Esophagus muscularis mucosa (tissue), 4 donors: Measurements from ENCODE around the gene BATF3. TPM values are rescaled to one million over a fixed set of nuclear protein-coding genes. Genes with fewer than 3 reads are reported as not detected.

Source experiments
- DNase-seq: peaks from one replicate; pipeline ENCODE4 v3.0.0-alpha.2; 2017; ENCODE audit errors: extremely low spot score
- H3K27ac ChIP-seq, 4 donors: fragments of 200-600 bp; sonication (generic); replicated peaks in 1 of 4; 1 replicate in 3 of 4; 2 replicates in 1 of 4; pipeline ENCODE4 v1.5.1; 2016 to 2019; ENCODE audit warnings: mild to moderate bottlenecking in 1 of 4
- H3K27me3 ChIP-seq, 4 donors: fragments of 200-600 bp; sonication (generic); one replicate each; pipeline versions ENCODE4 v1.5.1 to v1.6.0; 2016 to 2019
- H3K36me3 ChIP-seq, 4 donors: fragments of 200-600 bp; sonication (generic); one replicate each; pipeline ENCODE4 v1.5.1; 2016 to 2019
- H3K4me1 ChIP-seq, 4 donors: fragments of 200-600 bp; sonication (generic); one replicate each; pipeline ENCODE4 v1.5.1; 2016 to 2019
- H3K4me3 ChIP-seq, 4 donors: fragments of 200-600 bp; sonication (generic); 1 replicate in 2 of 4; 2 replicates in 2 of 4; pipeline ENCODE4 v1.5.1; 2016 to 2019; ENCODE audit warnings: mild to moderate bottlenecking in 4 of 4, moderate library complexity in 1 of 4
- H3K9me3 ChIP-seq, 4 donors: fragments of 200-600 bp; sonication (generic); 1 replicate in 3 of 4; 2 replicates in 1 of 4; pipeline ENCODE4 v1.5.1; 2016 to 2019
- EP300 ChIP-seq: sonication (generic); formaldehyde crosslinking; IDR thresholded peaks from one replicate; pipeline ENCODE4 v1.6.1; 2017; ENCODE audit warnings: antibody characterized with exemption
- POLR2A ChIP-seq: fragments of 450-650 bp; IDR thresholded peaks from one replicate; pipeline ENCODE4 v1.6.1; 2017; ENCODE audit warnings: antibody characterized with exemption, moderate library complexity, mild to moderate bottlenecking, low read depth
- POLR2AphosphoS5 ChIP-seq, 2 donors: sonication (generic); formaldehyde crosslinking; IDR thresholded peaks; one replicate each; pipeline ENCODE4 v1.6.1; 2017; ENCODE audit warnings: antibody characterized with exemption in 2 of 2
- WGBS: methylation state at CpG from one replicate; pipeline ENCODE4 v1.1.5; 2018; 5-methylcytosine and 5-hydroxymethylcytosine counted together
- intact Hi-C: fragments of 100-400 bp; cut with DNase I; formaldehyde crosslinking; loops from one replicate; pipeline ENCODE4 v1.15.1; 2023
- total RNA-seq, 4 donors: library from RNA; depleted of rRNA; stranded (reverse); fragments of >200 nt; gene quantifications; one replicate each; pipeline versions ENCODE4 v1.1.0 to v1.2.1, GENCODE V29; 2016
- TF ChIP-seq, protein P1 (sequence below), 3 experiments: fragments of 200-600 bp in 2 of 3; fragments of 450-650 bp in 1 of 3; sonication (generic) in 2 of 3; IDR thresholded peaks; one replicate each; pipeline ENCODE4 v1.5.1; 2017 to 2019; ENCODE audit warnings: antibody characterized with exemption in 3 of 3, mild to moderate bottlenecking in 2 of 3, moderate library complexity in 1 of 3

BATF3 gene
- total RNA-seq, 4 donors from 2014 or later, result 2.1 to 8.1 (median 5.9) TPM

- intact Hi-C loops, result no loop called here
- WGBS, result 95% methylated on average over 3 of the region's 4 CpGs
- no peak overlapping the region for H3K27ac ChIP-seq
- TF ChIP-seq, protein P1, sequence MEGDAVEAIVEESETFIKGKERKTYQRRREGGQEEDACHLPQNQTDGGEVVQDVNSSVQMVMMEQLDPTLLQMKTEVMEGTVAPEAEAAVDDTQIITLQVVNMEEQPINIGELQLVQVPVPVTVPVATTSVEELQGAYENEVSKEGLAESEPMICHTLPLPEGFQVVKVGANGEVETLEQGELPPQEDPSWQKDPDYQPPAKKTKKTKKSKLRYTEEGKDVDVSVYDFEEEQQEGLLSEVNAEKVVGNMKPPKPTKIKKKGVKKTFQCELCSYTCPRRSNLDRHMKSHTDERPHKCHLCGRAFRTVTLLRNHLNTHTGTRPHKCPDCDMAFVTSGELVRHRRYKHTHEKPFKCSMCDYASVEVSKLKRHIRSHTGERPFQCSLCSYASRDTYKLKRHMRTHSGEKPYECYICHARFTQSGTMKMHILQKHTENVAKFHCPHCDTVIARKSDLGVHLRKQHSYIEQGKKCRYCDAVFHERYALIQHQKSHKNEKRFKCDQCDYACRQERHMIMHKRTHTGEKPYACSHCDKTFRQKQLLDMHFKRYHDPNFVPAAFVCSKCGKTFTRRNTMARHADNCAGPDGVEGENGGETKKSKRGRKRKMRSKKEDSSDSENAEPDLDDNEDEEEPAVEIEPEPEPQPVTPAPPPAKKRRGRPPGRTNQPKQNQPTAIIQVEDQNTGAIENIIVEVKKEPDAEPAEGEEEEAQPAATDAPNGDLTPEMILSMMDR (IDR thresholded peaks at IDR 0.05), result no peak
- TF ChIP-seq POLR2AphosphoS5 (IDR thresholded peaks at IDR 0.05) (no peak), EP300 (no peak), POLR2A (no peak)
- no peak overlapping the region for H3K4me3 ChIP-seq
- H3K27me3 ChIP-seq, result no peaks in the 10 kb centered on the region
- no peak for DNase-seq
- no peaks in the 10 kb centered on the region for H3K9me3 ChIP-seq
- peaks cover 0 to 3% (median 0%) of the 10 kb centered on the region in 4 donors for H3K36me3 ChIP-seq
- H3K4me1 ChIP-seq, result no peaks in the 10 kb centered on the region
These were observed 8.7 kb downstream of the BATF3 start for GRCh38 chr1:212690816-212691403.

- Histone ChIP-seq H3K27ac (no peak overlapping the region), H3K27me3 (no peaks in the 10 kb centered on the region), H3K4me3 (no peak overlapping the region), H3K36me3 (peaks cover 0 to 3% (median 0%) of the 10 kb centered on the region in 4 donors), H3K4me1 (no peaks in the 10 kb centered on the region), H3K9me3 (no peaks in the 10 kb centered on the region)
- intact Hi-C loops, result no loop called here
- DNase-seq, result no peak
- 84% methylated on average over 12 of the region's 12 CpGs for WGBS
- no peak for TF ChIP-seq EP300
- no peak for TF ChIP-seq POLR2A
- TF ChIP-seq, protein P1 (IDR thresholded peaks at IDR 0.05), result no peak
- TF ChIP-seq POLR2AphosphoS5 (IDR thresholded peaks at IDR 0.05), result no peak
These were observed 9.7 kb downstream of the BATF3 start for GRCh38 chr1:212689758-212690529.

GRCh38 chr1:212689196-212689725 is 10.4 kb downstream of the BATF3 start:
- 73% methylated on average over 5 of the region's 5 CpGs for WGBS
- no peaks in the 10 kb centered on the region for H3K4me1 ChIP-seq
- no peaks in the 10 kb centered on the region for H3K9me3 ChIP-seq
- no peak overlapping the region for H3K27ac ChIP-seq
- H3K4me3 ChIP-seq, result no peak overlapping the region
- peaks cover 0 to 3% (median 0%) of the 10 kb centered on the region in 4 donors for H3K36me3 ChIP-seq
- intact Hi-C loops, result no loop called here
- no peak for DNase-seq
- TF ChIP-seq, protein P1 (IDR thresholded peaks at IDR 0.05), result no peak
- TF ChIP-seq POLR2A, result no peak
- TF ChIP-seq EP300, result no peak
- no peak for TF ChIP-seq POLR2AphosphoS5 (IDR thresholded peaks at IDR 0.05)
- H3K27me3 ChIP-seq, result no peaks in the 10 kb centered on the region

DNA sequence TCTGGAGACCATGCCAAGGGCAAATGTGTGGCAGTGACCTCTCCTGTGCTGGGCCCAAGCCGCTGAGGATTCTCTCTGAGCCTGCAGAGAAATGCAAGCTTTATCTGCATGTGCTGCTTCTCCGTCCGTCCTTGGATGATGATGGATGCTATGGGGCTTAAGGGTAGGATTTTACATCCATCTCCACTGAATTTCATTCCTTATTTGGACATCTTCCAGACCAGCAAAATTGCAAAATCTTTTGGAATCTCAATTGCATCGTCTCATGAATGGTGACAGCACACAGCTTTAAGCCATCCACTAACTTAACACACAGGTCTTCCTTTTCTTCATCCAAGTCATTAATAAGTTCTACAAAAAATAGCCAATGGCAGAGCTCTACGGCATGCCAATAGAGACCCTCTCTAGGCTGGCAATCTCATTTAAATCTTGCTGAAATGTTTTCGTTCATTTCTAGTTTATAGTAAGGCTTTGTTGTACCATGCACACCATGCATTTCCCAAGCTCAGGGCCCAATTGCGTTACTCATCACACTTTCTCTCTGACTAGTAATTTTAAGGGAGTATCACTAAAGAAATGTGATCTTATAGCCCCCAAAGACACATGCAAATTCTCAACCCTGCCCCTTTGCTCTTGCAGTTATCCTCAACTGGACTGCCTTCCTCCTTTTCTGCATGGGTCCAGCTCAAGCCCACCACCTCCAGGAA is 11.1 kb downstream of the BATF3 start:
- no peaks in the 10 kb centered on the region for H3K4me1 ChIP-seq
- no peak overlapping the region for H3K4me3 ChIP-seq
- DNase-seq, result no peak
- TF ChIP-seq POLR2AphosphoS5 (IDR thresholded peaks at IDR 0.05) (no peak), POLR2A (no peak), EP300 (no peak)
- TF ChIP-seq, protein P1 (IDR thresholded peaks at IDR 0.05), result no peak
- no peak overlapping the region for H3K27ac ChIP-seq
- WGBS, result 81% methylated on average over 7 of the region's 7 CpGs
- no peaks in the 10 kb centered on the region for H3K9me3 ChIP-seq
- intact Hi-C loops, result no loop called here
- H3K27me3 ChIP-seq, result peaks cover 0 to 2% (median 0%) of the 10 kb centered on the region in 4 donors
- H3K36me3 ChIP-seq, result peaks cover 0 to 3% (median 0%) of the 10 kb centered on the region in 4 donors
